Psoas muscle (tissue), 8 donors: ENCODE measurements around the gene IL22. TPM values are rescaled to one million over a fixed set of nuclear protein-coding genes. Genes with fewer than 3 reads are reported as not detected.
A peak's percentile ranks its signal among the peaks of the same experiment; 100 is the strongest.

Experiments
- ATAC-seq, 4 donors: fragments of 200-7000 bp; cut with Tn5 transposase; one replicate each; pipeline ENCODE4 v1.9.1; 2020; ENCODE audit warnings: moderate library complexity in 3 of 4, mild to moderate bottlenecking in 2 of 4
- DNase-seq, 2 donors: peaks; one replicate each; pipeline ENCODE4 v3.0.0-alpha.2; 2020
- H3K27ac ChIP-seq: fragments of 200-600 bp; one replicate; pipeline ENCODE4 v1.8.0; 2022
- H3K27me3 ChIP-seq, 3 donors: fragments of 200-600 bp in 1 of 3; one replicate each; pipeline versions ENCODE4 v1.6.1 to v1.8.0; 2013 to 2022; ENCODE audit warnings: low read length in 2 of 3, mild to moderate bottlenecking in 2 of 3, moderate library complexity in 1 of 3; ENCODE audit not compliant: insufficient read depth in 3 of 3
- H3K36me3 ChIP-seq, 2 donors: fragments of 200-600 bp in 1 of 2; one replicate each; pipeline versions ENCODE4 v1.6.1 to v1.8.0; 2013 to 2022; ENCODE audit warnings: low read depth in 1 of 2, mild to moderate bottlenecking in 1 of 2, moderate library complexity in 1 of 2; ENCODE audit not compliant: insufficient read depth in 1 of 2
- H3K4me1 ChIP-seq: fragments of 200-600 bp; one replicate; pipeline ENCODE4 v1.8.0; 2022
- H3K4me3 ChIP-seq: fragments of 200-600 bp; one replicate; pipeline ENCODE4 v1.8.0; 2022; ENCODE audit warnings: mild to moderate bottlenecking
- H3K9me3 ChIP-seq: fragments of 200-600 bp; one replicate; pipeline ENCODE4 v1.8.0; 2022
- WGBS, 3 donors: extraction: QIAGEN DNeasy Blood & Tissue Kit; methylation state at CpG; one replicate each; pipeline versions ENCODE4 v1.1.6 to v1.1.7; 2013; 5-methylcytosine and 5-hydroxymethylcytosine counted together
- intact Hi-C, 2 donors: fragments of 100-400 bp; cut with DNase I; formaldehyde crosslinking; loops; one replicate each; pipeline versions ENCODE4 v1.11.0 to v1.14.2; 2022
- long read RNA-seq, 2 donors: library from polyadenylated mRNA; unstranded; transcript quantifications; one replicate each; pipeline ENCODE4 v2.0.0, GENCODE V29; 2021
- polyA plus RNA-seq, 3 donors: library from polyadenylated mRNA; stranded (reverse); fragments of 200-250 nt; gene quantifications; one replicate each; pipeline ENCODE4 v1.2.3, GENCODE V29; 2013
- total RNA-seq, 4 donors: library from RNA; stranded (reverse); fragmentation: NEBNext Ultra II Directional in 2 of 4; extraction: Animal tissue kit (Norgen Biotek cat#: 25700) in 2 of 4; gene quantifications; one replicate each; pipeline versions ENCODE4 v1.2.1 to v1.2.4, GENCODE V29; 2021 to 2023
- TF ChIP-seq, protein P1 (sequence below): fragments of 200-600 bp; IDR thresholded peaks from one replicate; pipeline ENCODE4 v1.8.0; 2022; ENCODE audit warnings: antibody characterized with exemption
- donor health status: healthy with polysubstance abuse.
- donor health status: DM: no; HTN: no; CAD: no; lungs with moderate emphysema.
- donor health status: Bipolar disorder and iron deficiency.
- donor health status: healthy.
- donor health status: DM: yes; HTN: yes; CAD: no.
- donor health status: DM: no; HTN: no; CAD: no.
- donor health status: DM: no; HTN: no; CAD: no.
- donor health status: DM: yes; HTN: yes; CAD: no.

The IL22 gene, protein sequence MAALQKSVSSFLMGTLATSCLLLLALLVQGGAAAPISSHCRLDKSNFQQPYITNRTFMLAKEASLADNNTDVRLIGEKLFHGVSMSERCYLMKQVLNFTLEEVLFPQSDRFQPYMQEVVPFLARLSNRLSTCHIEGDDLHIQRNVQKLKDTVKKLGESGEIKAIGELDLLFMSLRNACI
- total RNA-seq: not detected
- polyA plus RNA-seq: not detected
- long read RNA-seq, donor 1: 0 reads
- long read RNA-seq, donor 2: 0 reads

DNA sequence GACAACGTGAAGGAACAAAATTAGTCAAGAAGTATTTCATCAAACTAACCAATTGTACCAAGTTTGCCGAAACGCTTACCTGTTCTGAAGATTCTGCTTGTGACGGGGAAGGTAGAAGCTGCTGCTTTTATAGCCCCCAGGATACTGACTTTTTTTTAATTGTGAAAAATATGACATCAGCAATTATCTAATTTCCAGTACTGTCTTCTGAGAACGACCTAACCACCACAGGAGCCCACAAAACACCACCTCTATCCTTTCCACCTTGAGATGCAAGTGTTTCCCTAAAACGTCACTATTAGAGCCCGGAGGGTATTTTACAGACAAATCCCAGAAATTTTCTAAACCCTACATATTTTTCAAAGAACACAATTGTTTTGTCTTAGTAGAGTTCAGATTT is at the start of gene IL22:
Gene IL22 (minus strand): TSS at position 101 of the 400 bp plus-strand sequence. CDS start 156 bp downstream, outside the sequence.
- intact Hi-C loops: no loop called here
- ATAC-seq (no peak), DNase-seq (no peak)
- no peaks in the 10 kb centered on the region for H3K27me3 ChIP-seq
- no peak within 1 kb of the TSS for H3K4me3 ChIP-seq
- no peaks in the 10 kb centered on the region for H3K4me1 ChIP-seq
- no peaks in the 10 kb centered on the region for H3K9me3 ChIP-seq
- H3K27ac ChIP-seq: no peak within 1 kb of the TSS
- TF ChIP-seq, protein P1, sequence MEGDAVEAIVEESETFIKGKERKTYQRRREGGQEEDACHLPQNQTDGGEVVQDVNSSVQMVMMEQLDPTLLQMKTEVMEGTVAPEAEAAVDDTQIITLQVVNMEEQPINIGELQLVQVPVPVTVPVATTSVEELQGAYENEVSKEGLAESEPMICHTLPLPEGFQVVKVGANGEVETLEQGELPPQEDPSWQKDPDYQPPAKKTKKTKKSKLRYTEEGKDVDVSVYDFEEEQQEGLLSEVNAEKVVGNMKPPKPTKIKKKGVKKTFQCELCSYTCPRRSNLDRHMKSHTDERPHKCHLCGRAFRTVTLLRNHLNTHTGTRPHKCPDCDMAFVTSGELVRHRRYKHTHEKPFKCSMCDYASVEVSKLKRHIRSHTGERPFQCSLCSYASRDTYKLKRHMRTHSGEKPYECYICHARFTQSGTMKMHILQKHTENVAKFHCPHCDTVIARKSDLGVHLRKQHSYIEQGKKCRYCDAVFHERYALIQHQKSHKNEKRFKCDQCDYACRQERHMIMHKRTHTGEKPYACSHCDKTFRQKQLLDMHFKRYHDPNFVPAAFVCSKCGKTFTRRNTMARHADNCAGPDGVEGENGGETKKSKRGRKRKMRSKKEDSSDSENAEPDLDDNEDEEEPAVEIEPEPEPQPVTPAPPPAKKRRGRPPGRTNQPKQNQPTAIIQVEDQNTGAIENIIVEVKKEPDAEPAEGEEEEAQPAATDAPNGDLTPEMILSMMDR: no peak
- H3K36me3 ChIP-seq: no peaks in the 10 kb centered on the region
- 88 to 91% (median 90%) methylated on average over 7 of the region's 7 CpGs for WGBS, 3 donors

DNA sequence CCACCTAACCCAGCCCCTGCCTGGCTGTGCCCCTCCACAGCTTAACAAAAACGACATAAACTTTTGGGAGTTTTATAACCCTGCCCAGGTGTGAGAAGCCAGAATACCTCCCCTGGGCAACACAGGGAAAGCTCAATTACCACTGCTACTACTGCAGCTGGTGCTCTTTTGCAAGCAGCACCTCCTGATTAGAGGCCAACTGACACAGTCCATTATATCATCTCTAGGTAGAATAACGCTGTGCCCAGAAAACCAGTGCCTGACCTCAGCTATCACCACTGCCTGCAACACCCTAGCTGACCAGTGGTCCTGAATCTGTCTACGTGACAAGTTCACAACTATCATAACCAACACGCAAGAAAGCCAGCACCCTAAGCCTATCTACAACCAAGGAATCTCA is 44.5 kb upstream of the IL22 start:
- Histone ChIP-seq H3K27ac (no peak overlapping the region), H3K36me3 (peaks cover 3 to 13% of the 10 kb centered on the region in 2 donors), H3K27me3 (no peaks in the 10 kb centered on the region), H3K4me1 (peaks cover 22% of the 10 kb centered on the region), H3K4me3 (no peak overlapping the region), H3K9me3 (no peaks in the 10 kb centered on the region)
- ATAC-seq (peak in 3 of 4 donors; percentile 31 to 59 (median 54)), DNase-seq (no peak)
- 61 to 65% (median 61%) methylated on average over 4 of the region's 4 CpGs for WGBS, 3 donors
- TF ChIP-seq, protein P1: no peak
- intact Hi-C loops: no loop called here

- Histone ChIP-seq H3K27ac (no peak overlapping the region), H3K4me3 (no peak overlapping the region), H3K36me3 (peaks cover 0 to 3% of the 10 kb centered on the region in 2 donors), H3K9me3 (no peaks in the 10 kb centered on the region), H3K27me3 (no peaks in the 10 kb centered on the region), H3K4me1 (peaks cover 22% of the 10 kb centered on the region)
- ATAC-seq (no peak), DNase-seq (no peak)
- TF ChIP-seq, protein P1: no peak
- WGBS, 3 donors: 9 to 14% (median 10%) methylated on average over 2 of the region's 2 CpGs
- intact Hi-C loops: no loop called here
These were observed 40.8 kb upstream of the IL22 start for GRCh38 chr12:68294251-68294650.

DNA sequence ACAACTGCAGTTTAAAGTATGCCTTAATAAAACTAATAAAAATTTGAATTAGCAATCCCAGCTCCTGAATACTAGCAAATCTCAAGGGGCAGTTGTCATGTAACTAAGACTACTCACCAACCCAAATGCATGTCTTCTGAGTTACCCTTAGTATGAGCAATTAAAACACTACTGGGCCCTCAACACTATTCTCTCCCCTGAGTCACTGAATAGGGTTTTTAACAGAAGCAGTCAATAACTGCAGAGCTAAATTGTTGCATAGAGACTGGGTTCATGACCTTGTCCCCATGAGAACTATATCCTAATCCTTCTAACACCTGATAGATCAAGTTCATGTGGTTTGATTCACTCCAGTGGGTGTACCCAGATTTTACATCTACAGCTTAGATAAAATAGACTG is 39.9 kb upstream of the IL22 start:
- peaks cover 22% of the 10 kb centered on the region for H3K4me1 ChIP-seq
- intact Hi-C loops: no loop called here

More for the DNA sequence above, 39.9 kb upstream of the IL22 start:
- DNase-seq (no peak), ATAC-seq (no peak)
- peaks cover 0 to 3% of the 10 kb centered on the region in 2 donors for H3K36me3 ChIP-seq
- H3K27me3 ChIP-seq: no peaks in the 10 kb centered on the region
- H3K9me3 ChIP-seq: no peaks in the 10 kb centered on the region
- TF ChIP-seq, protein P1: no peak
- H3K4me3 ChIP-seq: no peak overlapping the region
- H3K27ac ChIP-seq: no peak overlapping the region
